ENCODE results near the gene CRYBG3.
"Not testable (repeated sequence)": the region's sequence is repeated elsewhere in the genome, so short reads cannot be mapped to it uniquely, and the experiment has no call there.

The CRYBG3 gene

DNA sequence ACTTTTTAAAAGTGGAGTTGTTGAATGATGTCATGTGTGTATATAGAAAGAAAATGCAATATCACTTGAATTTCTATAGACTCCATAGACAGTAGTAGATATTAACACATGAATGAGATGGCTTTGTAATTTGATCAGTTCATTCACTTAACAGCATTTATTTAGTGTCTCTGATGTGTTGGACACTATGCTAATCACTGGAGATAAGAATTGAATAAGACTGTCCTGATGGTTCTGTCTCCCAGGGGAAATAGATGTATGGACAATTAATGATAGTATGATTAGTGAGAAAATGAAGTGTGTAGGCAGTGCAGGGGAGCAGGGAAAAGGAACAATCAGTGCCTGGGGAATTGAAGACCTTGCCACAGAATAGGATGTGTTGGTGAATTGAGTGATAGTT is 77.5 kb downstream of the CRYBG3 start:
- DNase-seq (ENCODE audit: low read depth) = no peak

DNA sequence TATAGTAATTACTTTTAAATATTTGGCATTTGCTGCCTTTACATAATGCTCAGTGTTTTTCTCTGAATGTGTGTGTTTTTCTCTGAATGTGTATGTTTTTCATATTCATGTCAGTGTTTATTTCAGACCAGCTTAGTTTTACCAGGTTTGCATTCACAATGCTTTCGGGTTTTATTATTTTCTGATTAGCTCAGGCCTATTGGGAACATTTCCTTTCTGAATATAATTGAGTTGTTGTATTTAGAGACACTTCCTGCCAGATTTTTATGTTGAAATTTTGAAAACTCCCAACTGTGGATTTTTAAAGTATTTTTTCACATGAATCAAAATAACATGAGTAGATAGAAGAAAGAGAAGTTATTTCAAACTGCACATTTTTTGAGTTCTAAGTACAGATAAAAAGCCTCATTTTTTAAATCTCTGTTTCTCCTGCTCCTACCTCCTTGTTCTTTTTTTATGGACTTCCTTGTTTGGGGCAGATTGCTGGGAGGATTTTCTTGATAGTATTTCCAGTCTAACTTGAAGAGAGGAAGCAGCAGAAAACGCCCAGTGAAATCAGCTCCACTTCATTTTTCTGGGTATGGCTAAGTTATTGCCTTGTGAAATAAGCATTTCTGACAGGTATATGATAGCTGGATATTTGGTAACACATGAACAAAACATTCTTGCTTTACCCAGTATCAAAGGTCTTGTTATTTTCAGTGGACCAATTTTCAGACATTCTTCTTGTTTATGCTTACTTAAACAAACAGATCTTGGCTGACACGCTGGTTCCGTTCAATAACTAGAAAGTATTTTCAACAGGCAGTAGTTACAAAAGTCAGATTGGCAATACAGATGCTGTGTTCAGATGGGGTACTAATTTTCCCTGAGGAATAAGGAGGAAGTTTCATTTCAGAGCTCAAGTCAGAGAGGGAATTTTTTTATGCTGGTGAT is 79.8 kb downstream of the CRYBG3 start:
- no peak for DNase-seq (ENCODE audit: low read depth)

DNA sequence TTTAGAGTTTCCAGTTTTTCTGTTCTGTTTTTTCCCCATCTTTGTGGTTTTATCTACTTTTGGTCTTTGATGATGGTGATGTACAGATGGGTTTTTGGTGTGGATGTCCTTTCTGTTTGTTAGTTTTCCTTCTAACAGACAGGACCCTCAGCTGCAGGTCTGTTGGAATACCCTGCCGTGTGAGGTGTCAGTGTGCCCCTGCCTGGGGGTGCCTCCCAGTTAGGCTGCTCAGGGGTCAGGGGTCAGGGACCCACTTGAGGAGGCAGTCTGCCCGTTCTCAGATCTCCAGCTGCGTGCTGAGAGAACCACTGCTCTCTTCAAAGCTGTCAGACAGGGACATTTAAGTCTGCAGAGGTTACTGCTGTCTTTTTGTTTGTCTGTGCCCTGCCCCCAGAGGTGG is 88.0 kb downstream of the CRYBG3 start:
- not testable (repeated sequence) for DNase-seq (ENCODE audit: low read depth)

DNA sequence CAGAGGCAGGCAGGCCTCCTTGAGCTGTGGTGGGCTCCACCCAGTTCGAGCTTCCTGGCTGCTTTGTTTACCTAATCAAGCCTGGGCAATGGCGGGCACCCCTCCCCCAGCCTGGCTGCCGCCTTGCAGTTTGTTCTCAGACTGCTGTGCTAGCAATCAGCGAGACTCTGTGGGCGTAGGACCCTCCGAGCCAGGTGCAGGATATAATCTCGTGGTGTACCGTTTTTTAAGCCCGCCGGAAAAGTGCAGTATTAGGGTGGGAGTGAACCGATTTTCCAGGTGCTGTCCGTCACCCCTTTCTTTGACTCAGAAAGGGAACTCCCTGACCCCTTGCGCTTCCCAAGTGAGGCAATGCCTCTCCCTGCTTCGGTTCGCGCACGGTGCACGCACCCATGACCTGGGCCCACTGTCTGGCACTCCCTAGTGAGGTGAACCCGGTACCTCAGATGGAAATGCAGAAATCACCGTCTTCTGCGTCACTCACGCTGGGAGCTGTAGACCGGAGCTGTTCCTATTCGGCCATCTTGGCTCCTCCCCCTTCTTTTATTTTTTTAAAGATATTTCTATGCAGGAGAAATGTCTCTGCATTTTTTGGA is 88.5 kb downstream of the CRYBG3 start:
- DNase-seq (ENCODE audit: low read depth) = peak; percentile 7

DNA sequence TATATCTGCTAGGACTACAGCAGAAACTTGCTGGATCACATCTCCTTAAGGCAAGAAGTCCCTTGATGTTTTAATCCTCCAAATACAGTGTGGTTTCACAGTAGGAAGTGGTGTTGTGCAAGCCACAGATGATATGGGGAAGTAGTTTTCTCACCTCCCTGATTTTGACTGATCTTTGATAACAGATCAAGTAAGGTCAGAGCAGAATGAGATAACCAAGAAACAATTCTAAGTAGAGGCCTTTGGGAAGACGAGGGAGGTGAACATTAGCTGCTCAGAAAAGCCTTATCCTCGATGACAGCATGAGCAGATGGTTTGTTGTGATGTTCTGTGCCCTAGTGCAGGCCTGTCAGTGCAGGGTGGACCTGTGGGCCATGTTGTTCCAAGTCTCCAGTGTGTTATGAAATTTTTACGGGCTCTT is 89.1 kb downstream of the CRYBG3 start:
- no peak for DNase-seq (ENCODE audit: low read depth)

DNA sequence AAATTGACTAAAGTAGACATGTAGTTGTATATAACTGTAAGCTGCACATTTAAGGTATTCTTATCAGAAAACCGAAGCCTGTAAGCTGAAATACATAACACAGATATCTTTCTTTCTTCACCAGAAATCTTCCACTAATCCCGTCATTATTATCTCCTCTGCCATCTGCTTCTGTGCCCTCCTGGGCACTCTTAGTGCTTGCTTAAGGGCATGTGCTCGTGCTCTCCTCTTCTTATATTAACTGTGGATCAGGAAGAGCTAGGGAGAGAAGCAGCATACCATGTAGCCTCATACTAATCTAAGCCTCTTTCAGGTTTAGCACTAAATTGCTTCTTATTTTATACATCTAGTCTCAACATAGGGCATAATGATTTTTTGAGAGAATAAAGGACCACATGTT is 89.6 kb downstream of the CRYBG3 start:
- no peak for DNase-seq (ENCODE audit: low read depth)

DNA sequence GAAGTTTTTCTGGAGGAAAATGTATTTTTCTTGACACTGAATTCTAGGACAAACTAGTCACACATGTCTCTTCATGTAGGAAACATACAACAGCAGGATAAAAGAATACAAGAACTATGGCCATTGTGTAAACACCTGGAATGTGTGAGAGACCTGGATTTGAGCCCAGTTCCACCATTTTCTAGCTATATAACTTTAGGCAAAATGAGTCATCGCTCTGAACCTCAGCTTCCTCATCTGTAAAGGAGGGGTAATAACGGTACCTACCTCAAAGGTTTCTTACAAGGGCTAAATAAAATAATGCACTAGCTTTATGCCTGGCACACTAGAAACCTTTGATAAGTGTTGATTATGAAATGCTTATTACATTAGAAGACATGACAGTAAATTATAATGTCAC is 92.6 kb downstream of the CRYBG3 start:
- DNase-seq (ENCODE audit: low read depth) = no peak

DNA sequence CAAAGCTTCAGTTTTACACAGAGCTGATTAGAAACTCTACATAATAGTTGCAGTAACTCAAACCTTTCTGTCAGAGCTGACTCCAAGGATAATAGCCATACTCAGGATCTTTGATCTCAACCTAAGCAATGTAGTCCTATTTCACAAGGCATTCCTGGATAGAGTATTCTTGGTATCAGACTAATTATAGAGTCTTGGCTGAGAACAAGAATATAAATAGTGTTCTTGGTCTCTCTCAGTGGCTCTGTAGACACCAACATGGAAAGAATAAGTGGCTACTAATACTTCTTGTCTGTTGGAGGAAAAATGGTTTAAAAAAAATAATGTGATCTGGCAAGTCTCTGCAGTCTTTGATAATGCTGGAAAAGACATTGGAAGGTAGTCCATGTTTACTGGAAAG is 94.8 kb downstream of the CRYBG3 start:
- DNase-seq (ENCODE audit: low read depth) = no peak

DNA sequence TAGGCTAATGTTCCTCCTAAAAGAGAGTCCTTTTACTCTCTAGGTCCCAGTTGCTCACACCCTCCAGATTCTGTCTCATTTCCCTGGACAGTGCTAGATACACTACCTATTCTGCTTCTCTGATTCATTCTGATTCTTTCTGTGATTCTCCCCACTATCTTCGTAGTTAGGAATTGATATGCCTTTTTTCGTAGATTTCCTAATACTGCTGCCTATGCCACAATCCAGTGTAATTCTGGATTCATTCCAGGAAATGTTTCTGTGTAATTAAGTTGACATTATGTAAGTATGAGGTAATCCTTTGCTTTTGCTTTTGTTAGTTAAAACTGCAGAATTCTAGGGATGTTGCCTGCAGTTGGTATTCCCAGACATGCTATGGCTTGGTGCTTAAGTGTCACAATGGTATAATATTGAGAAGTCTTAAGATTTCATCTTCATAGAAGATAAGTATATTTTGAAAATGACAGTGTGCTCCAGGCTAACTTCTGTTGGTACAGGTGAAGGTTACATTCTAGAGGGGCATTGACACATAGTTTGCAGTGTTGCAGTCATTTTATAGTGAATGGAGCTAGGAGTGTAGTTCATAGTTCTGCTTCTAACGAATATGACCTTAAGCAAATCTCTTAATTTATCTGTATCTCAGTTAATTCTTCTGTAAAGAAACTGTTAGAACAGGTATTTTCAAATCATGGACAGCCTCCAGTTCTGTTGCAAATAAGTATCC is 96.2 kb downstream of the CRYBG3 start:
- DNase-seq (ENCODE audit: low read depth) = no peak

DNA sequence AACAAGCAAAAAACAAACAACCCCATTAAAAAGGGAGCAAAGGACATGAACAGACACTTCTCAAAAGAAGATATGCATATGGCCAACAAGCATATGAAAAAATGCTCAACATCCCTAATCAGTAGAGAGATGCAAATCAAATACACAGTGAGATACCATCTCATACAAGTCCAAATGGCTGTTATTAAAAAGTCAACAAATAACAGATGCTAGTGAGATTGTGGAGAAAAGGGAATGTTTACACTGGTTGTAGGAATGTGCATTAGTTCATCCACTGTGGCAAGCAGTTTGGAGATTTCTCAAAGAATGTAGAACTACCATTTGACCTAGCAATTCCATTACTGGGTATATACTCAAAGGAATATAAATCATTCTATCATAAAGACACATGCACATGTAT is 105.9 kb downstream of the CRYBG3 start:
- DNase-seq (ENCODE audit: low read depth) = no peak

DNA sequence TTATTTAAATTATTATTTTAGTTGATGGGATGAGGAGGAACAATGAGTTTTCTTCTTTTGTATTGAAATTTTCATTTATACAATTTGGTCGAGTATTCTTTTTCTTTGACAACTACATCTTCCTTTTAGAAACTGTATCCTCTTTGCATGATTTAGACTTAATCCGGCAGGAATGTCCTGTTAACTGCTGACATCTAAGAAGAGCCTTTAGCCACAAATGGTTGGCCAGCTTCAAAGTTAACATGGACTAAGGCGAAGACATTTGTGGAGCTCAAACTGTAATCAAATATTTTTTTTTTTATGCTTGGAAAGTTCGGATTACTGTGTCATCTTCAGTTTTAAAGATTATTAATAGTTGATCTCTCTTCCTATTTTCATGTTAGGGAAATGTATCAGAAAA is 107.2 kb downstream of the CRYBG3 start:
- DNase-seq (ENCODE audit: low read depth) = no peak

DNA sequence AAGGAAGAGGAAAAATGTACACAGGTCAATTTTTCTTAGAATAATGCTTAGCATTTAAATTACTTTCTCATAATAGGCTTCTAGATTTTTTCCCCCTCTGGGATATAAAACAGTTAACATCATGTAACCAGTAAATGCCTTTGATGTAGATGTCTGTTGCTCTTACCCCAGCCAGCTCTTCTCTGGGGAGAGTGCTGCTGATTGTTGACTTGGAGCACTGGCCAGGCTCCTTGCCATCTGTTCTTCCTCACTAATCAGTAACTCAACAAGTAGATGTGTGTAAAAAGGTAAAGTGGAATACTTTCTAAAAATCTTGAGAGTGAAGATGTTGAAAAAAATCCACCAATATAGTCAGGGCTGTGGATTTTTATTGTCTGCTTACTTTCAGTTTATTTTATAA is 108.2 kb downstream of the CRYBG3 start:
- DNase-seq (ENCODE audit: low read depth) = no peak

DNA sequence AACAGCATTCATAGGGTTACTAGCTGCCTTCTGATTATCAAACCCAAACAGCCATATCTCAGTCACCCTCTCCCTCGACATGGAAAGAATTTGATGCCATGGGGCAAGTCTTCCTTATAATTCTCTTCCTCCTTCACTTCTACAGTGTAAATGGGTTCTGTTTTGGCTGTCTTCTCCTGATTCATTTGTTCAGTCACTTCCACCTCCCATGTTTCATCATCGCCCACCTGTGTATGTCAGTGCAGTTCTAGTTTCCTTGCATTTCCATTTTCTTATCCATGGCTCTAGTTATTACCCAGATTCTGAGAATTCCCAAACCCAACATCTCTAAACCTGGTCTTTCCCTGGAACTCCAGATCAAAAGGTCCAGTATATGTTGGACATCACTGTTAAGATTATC is 109.4 kb downstream of the CRYBG3 start:
- no peak for DNase-seq (ENCODE audit: low read depth)

DNA sequence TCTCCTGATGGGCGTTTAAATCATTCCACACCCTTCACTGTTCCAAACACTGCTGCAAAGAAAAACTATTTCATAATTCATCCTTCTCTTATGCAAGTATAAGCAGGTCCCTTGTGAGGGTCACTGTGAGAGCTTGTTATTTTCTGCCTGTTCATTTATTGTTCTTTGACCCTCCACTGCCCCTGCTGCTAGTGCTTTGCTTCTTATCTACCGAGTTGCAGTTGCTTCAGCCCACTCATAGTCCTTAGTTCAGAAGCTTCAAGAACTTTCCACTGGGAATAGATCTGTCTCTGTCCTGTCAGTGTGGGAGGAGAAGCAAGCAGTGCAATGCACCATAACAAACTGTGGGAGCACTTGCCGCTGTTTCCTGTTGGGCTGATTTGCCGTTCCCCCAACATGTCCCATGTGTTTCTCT is 110.6 kb downstream of the CRYBG3 start:
- DNase-seq (ENCODE audit: low read depth) = no peak

DNA sequence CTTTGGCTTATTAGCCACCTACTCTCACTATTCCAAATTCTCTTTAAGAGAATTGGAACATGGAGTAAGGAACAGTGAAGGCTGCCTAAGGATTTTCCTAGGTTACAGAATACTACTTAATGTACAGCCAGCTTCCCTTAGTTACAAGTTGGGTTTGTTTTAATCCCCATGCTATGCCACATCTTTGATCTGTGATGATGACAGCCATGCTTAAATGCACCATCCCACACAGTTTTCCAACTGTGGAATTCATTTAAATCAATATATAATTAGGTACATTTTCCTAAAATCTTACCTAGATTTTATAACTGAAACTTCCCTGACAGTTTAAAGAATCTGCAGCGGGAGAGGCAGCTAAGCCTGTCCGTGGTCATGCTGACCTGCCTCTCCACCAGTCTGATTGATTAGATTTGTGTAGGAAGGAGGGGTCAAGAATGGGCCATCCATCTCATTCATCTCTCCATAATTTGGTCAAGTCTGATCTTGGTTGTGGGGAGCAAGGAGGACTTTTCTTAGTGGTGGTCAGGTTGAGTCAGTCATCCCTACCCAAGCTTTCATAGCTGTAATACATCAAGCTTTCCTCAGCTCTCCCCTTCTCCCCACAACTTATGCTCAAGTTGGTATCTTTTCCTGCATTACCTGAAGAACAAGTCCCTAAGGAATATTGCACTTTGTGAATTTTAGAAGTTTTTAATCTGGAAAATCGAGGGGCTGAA is 113.3 kb downstream of the CRYBG3 start:
- DNase-seq (ENCODE audit: low read depth) = no peak

DNA sequence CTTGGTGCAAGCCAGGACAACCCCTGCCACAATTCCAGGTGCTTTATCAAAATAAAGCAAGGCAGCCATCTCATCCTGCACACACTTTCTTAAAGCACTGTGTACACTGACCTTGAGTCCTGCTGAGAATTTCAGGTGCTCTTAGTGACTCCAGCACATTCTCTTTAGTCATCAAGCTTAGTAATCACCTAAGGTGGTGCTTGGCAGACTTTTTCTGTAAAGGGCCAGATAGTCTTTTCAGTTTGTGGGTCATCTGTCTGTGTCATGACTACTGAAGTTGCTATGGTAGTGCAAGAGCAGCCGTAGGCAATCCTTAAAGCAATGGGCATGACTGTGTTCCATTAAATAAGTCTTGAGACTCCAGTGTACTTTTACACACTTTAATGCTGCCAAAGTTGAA is 114.0 kb downstream of the CRYBG3 start:
- DNase-seq (ENCODE audit: low read depth) = no peak

DNA sequence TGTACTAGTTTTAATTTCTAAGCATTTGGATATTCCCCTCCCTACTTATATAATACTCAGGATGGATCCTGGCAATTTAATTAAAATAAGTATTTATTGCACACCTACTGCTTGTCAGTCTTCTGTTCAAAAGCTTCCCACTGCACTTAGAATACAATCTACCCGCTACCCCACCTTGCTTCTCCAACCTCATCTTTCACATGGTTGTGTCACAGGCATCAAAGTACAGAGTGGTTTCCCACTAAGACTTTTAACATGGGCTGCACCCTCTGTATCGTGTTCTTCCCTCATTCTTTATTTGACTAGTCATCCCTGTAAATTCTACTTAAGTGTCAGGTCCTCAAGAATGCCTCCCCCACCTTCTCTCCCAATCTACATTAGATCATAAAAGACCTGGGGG is 115.4 kb downstream of the CRYBG3 start:
- DNase-seq (ENCODE audit: low read depth) = no peak

DNA sequence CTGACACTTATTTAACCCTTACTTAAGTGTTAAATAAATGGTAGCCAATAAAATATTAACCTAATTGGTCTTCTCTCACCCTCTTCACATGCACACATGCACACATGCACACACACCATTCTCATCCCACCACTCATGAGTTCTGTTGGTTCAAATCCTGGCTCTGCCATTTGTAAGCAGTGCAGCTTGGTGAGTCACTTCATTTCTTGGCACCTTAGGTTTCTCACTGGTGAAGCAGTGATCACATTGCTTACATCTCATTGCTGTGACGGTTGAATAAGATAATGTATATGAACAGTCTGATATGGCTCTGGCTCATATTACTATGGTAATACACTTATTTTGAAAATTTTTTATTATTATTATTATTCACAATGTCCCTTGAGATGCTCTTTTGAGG is 116.6 kb downstream of the CRYBG3 start:
- DNase-seq (ENCODE audit: low read depth) = no peak

DNA sequence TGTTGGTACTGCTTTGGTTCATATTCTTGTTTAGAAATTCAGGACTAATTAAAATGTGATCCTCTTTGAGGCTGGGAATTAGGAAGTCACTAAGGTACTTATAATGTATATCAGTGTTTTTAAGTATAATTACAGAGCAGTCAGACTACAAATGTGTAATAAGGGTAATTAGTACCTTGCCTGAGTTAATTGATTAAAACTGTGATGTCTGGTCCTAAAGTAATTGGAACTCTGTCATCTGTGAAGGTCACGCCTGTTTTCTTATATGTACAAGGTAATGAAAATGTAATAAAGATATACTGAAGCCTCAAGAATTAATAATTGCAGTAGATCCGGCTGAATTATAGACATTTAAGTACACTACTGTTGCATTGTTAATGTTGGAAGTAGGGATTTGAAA is 117.6 kb downstream of the CRYBG3 start:
- no peak for DNase-seq (ENCODE audit: low read depth)

DNA sequence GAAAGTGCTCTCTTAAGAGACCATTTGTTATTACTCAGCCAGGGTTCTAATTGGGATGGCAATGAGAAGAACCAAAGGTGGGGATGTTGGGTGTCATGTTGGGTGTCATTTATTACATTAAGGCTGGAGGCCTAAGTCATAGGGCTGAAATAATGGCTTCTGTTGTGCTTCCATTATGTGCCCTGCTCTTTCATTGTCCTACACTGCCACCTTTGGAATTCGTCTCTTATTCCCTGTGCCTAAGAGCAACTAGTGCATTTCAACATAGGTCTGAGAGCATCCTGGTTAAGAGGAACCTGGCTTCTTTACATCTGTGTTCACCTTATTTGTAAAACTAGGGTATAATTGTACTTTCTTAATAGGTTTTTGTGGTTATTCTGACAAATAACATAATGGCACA is 118.2 kb downstream of the CRYBG3 start:
- no peak for DNase-seq (ENCODE audit: low read depth)

DNA sequence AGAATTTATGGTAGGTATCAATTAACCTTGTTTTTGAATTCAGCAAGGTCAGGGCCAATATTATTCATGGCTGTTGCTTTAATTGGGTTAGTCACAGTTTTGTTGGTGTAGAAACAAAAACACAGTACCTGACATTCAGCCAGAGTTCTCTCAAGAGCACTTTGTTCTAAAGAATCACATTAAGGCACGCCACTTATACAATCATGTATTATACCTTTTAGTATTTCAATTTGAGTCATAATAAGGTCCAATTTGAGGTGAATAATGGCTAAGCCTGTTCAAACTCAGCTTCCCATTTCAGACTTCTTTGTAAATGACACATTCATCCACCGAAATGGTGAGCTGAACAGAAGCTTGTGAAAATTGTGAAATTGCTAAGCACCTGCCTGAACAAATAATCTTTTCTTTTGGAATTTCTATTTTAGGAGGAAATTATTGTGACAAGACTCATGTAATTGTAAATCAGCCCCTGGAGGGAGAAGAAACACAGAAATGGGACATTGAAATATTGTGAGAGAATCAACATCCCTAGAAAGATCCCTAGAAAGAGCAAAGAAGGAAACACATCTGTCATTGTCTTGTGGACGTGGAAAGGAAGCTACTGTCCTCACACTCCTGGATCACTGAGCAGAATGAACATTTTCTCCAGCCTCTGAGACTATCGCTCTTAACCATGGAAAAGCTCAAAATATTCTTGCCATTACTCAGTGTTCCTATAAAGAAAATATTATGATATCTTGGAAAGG is 121.2 kb downstream of the CRYBG3 start:
- DNase-seq (ENCODE audit: low read depth) = no peak
